Mammary epithelial cell (primary cell): ENCODE results near the gene MEIKIN.

Experiments used
- CTCF ChIP-seq, 2 donors: IDR thresholded peaks in 1 of 2; conservative IDR thresholded peaks in 1 of 2; 2 replicates each; pipeline ENCODE4 v1.5.1; 2011 to 2012; ENCODE audit warnings: inconsistent platforms in 2 of 2, low read length in 2 of 2, mild to moderate bottlenecking in 2 of 2, control low read depth in 1 of 2, low read depth in 1 of 2; ENCODE audit not compliant: insufficient read depth in 1 of 2; ENCODE audit errors: extremely low read depth in 1 of 2
- EZH2 ChIP-seq: IDR thresholded peaks from 2 replicates; pipeline ENCODE4 v1.6.1; 2012; ENCODE audit warnings: low read length, inconsistent platforms, borderline replicate concordance

- no peak for TF ChIP-seq CTCF (conservative IDR thresholded peaks at IDR 0.05 in 1 of 2, IDR thresholded peaks at IDR 0.05 in 1 of 2; ENCODE audit: extremely low read depth in 1 of 2, insufficient read depth in 1 of 2, low read depth in 1 of 2, low read length in 2 of 2)
- no peak for TF ChIP-seq EZH2
Observed at GRCh38 chr5:131757830-131758519, 187.5 kb downstream of the MEIKIN start.
